ENCODE results near the gene HBB.

- TF ChIP-seq, protein P1, sequence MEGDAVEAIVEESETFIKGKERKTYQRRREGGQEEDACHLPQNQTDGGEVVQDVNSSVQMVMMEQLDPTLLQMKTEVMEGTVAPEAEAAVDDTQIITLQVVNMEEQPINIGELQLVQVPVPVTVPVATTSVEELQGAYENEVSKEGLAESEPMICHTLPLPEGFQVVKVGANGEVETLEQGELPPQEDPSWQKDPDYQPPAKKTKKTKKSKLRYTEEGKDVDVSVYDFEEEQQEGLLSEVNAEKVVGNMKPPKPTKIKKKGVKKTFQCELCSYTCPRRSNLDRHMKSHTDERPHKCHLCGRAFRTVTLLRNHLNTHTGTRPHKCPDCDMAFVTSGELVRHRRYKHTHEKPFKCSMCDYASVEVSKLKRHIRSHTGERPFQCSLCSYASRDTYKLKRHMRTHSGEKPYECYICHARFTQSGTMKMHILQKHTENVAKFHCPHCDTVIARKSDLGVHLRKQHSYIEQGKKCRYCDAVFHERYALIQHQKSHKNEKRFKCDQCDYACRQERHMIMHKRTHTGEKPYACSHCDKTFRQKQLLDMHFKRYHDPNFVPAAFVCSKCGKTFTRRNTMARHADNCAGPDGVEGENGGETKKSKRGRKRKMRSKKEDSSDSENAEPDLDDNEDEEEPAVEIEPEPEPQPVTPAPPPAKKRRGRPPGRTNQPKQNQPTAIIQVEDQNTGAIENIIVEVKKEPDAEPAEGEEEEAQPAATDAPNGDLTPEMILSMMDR (IDR thresholded peaks at IDR 0.05), result no peak
- TF ChIP-seq POLR2A (IDR thresholded peaks at IDR 0.05), result no peak
Measured at GRCh38 chr11:5272395-5273017, 45.6 kb upstream of the HBB start.
